Activated naive CD4-positive, alpha-beta T cell treated with anti-CD3 and anti-CD28 coated beads, Interleukin-2, amount 50 U/mL, for 72 hours (primary cell): Measurements from ENCODE around the gene GAK. TPM values are rescaled to one million over a fixed set of nuclear protein-coding genes. Genes with fewer than 3 reads are reported as not detected.

Experiments used
- ATAC-seq, 2 donors: fragments of 150-1000 bp; cut with Tn5 transposase; 2 replicates each; pipeline ENCODE4 v1.10.0; 2021; ENCODE audit warnings: mild to moderate bottlenecking in 2 of 2, moderate library complexity in 2 of 2
- DNase-seq, 2 donors: peaks; one replicate each; pipeline ENCODE4 v3.0.0; 2021 to 2022; ENCODE audit warnings: low spot score in 2 of 2
- H3K27ac Mint-ChIP-seq, 2 donors: one replicate each; pipeline ENCODE4 v1.8.0; 2022; ENCODE audit warnings: mild to moderate bottlenecking in 2 of 2, mixed read lengths in 2 of 2
- H3K36me3 Mint-ChIP-seq, 2 donors: one replicate each; pipeline ENCODE4 v1.8.0; 2022; ENCODE audit warnings: mixed read lengths in 2 of 2
- H3K9me3 Mint-ChIP-seq, 2 donors: one replicate each; pipeline ENCODE4 v1.8.0; 2022; ENCODE audit warnings: mixed read lengths in 2 of 2
- total RNA-seq, 2 donors: library from RNA; stranded (reverse); gene quantifications; one replicate each; pipeline ENCODE4 v1.2.3, GENCODE V29; 2022

The GAK gene
- total RNA-seq, 2 donors from 2014 or later: 124 to 171 TPM

GRCh38 chr4:880684-881405 is 51.3 kb downstream of the GAK start:
- H3K27ac Mint-ChIP-seq: peak overlapping the region; percentile 89 to 99
- ATAC-seq (no peak), DNase-seq (no peak)
- peaks cover 9 to 24% of the 10 kb centered on the region in 2 donors for H3K36me3 Mint-ChIP-seq
- no peaks in the 10 kb centered on the region for H3K9me3 Mint-ChIP-seq

- peaks cover 17 to 24% of the 10 kb centered on the region in 2 donors for H3K36me3 Mint-ChIP-seq
- ATAC-seq: peak; percentile 93
- peak overlapping the region; percentile 89 to 99 for H3K27ac Mint-ChIP-seq
Observed at GRCh38 chr4:879729-880077, 52.4 kb downstream of the GAK start.

GRCh38 chr4:878796-879728 is 53.1 kb downstream of the GAK start:
- peak overlapping the region; percentile 89 to 99 for H3K27ac Mint-ChIP-seq
- H3K9me3 Mint-ChIP-seq: no peaks in the 10 kb centered on the region
- DNase-seq (peak in 1 of 2 donors; percentile 22), ATAC-seq (peak; percentile 63 to 70)
- peaks cover 20 to 24% of the 10 kb centered on the region in 2 donors for H3K36me3 Mint-ChIP-seq

More at GRCh38 chr4:879729-880077, 52.4 kb downstream of the GAK start:
- H3K9me3 Mint-ChIP-seq: no peaks in the 10 kb centered on the region
- DNase-seq: peak; percentile 62 to 82

DNA sequence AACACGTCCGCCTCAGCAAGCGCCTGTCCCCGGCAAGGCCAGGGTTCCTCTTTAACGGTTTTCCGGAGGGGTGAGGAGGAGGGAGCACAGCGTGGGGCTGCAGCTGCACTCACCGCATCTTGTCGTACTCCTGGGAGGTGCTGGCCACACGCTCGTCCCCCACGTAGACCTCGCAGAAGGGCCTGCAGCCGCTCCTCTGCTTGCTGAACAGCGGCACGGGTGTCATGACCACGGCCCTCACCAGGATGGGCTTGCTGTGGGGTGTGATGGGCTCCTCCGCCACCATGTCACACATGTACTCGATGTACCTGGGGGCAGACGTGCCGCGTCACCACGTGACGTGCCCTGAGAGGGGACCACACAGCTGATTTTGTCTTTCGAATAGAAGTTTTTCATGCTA is 54.6 kb downstream of the GAK start:
- Mint-ChIP-seq H3K27ac (peak overlapping the region; percentile 35 to 83), H3K36me3 (peaks cover 24 to 29% of the 10 kb centered on the region in 2 donors), H3K9me3 (no peaks in the 10 kb centered on the region)
- no peak for ATAC-seq
- DNase-seq: no peak

GRCh38 chr4:876780-877179 is 55.3 kb downstream of the GAK start:
- peak overlapping the region; percentile 35 to 83 for H3K27ac Mint-ChIP-seq
- ATAC-seq: no peak
- no peaks in the 10 kb centered on the region for H3K9me3 Mint-ChIP-seq
- no peak for DNase-seq
- peaks cover 24 to 29% of the 10 kb centered on the region in 2 donors for H3K36me3 Mint-ChIP-seq

DNA sequence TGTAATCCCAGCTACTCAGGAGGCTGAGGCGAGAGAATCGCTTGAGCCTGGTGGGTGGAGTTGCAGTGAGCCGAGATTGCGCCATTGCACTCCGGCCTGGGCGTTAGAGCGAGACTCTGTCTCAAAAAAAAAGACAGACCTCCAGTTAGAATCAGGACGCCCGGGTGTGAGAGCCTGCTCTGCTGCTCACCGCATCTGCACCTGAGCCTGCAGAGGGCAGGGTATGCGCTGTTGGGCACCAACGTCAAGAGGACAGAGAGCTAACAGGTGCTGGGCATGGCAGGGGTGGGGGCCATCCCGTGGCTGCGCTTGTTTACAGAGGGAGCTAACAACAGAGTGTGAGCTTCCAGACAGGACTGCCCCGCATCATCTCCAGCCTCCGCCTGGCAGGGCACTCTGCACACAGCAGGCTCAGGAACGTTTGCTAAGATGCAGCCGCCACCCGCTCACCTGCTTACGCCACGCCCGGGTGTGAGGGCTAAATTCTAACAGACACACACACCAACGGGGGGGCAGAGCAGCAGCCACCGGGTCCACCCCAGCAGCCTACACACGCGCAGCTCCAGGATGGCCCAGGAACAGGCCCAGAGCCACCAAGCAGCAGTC is 56.2 kb downstream of the GAK start:
- DNase-seq: no peak
- no peaks in the 10 kb centered on the region for H3K9me3 Mint-ChIP-seq
- ATAC-seq: no peak
- peaks cover 24 to 29% of the 10 kb centered on the region in 2 donors for H3K36me3 Mint-ChIP-seq
- H3K27ac Mint-ChIP-seq: peak overlapping the region in 1 of 2 donors; percentile 26

DNA sequence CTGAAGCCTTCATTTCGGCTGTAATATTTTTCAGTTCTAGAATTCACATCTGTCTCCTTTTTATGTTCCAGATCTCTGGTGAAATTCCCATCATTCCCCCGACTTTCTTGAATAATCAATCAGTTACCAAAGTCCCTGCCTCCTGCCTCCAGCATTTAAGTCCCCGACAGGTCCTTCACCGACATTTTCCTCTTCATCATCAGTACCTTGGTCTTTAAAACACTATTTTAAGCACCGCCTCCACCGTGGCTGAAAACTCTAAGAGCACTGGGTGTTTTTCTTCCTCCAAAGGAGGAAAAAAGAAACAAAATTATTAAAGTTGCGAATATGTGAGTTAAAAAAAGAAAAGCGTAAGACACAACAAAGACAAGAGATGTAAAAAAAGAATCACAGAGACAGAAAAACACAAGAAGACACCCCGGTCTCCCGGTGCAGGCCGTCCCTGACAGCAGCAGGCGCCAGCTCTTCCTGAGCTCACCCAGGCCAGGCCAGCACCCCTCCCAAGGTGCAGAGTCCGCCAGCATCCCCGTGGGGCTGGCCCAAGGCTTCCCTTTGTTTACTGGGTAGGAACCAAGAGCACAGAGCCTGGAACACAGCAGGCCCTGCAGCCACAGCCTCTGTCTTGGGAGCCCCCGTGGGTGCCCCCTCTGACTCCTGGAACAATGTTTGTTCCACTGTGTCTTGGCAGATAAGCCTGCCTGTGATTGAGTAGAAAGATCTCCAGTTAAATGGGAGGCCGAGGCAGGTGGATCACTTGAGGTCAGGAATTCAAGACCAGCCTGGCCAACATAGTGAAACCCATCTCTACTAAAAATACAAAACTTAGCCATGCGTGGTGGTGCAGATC is 56.9 kb downstream of the GAK start:
- H3K9me3 Mint-ChIP-seq: no peaks in the 10 kb centered on the region
- ATAC-seq (no peak), DNase-seq (no peak)
- H3K36me3 Mint-ChIP-seq: peaks cover 26 to 34% of the 10 kb centered on the region in 2 donors
- peak overlapping the region in 1 of 2 donors; percentile 47 for H3K27ac Mint-ChIP-seq

GRCh38 chr4:874056-874455 is 58.1 kb downstream of the GAK start:
- Mint-ChIP-seq H3K27ac (peak overlapping the region; percentile 37 to 69), H3K9me3 (no peaks in the 10 kb centered on the region), H3K36me3 (peaks cover 29 to 43% of the 10 kb centered on the region in 2 donors)
- DNase-seq (no peak), ATAC-seq (no peak)

- no peak for DNase-seq
- H3K9me3 Mint-ChIP-seq: no peaks in the 10 kb centered on the region
- no peak for ATAC-seq
- peaks cover 19 to 41% of the 10 kb centered on the region in 2 donors for H3K36me3 Mint-ChIP-seq
- peak overlapping the region in 1 of 2 donors; percentile 72 for H3K27ac Mint-ChIP-seq
Observed at GRCh38 chr4:872241-872981, 59.7 kb downstream of the GAK start.

GRCh38 chr4:871484-871883 is 60.6 kb downstream of the GAK start:
- no peak for ATAC-seq

GRCh38 chr4:870951-871350 is 61.2 kb downstream of the GAK start:
- DNase-seq (no peak), ATAC-seq (no peak)
- Mint-ChIP-seq H3K9me3 (no peaks in the 10 kb centered on the region), H3K27ac (no peak overlapping the region), H3K36me3 (peaks cover 13 to 37% of the 10 kb centered on the region in 2 donors)

More at GRCh38 chr4:871484-871883, 60.6 kb downstream of the GAK start:
- peak overlapping the region in 1 of 2 donors; percentile 74 for H3K27ac Mint-ChIP-seq
- DNase-seq: no peak
- peaks cover 13 to 37% of the 10 kb centered on the region in 2 donors for H3K36me3 Mint-ChIP-seq
- H3K9me3 Mint-ChIP-seq: no peaks in the 10 kb centered on the region

DNA sequence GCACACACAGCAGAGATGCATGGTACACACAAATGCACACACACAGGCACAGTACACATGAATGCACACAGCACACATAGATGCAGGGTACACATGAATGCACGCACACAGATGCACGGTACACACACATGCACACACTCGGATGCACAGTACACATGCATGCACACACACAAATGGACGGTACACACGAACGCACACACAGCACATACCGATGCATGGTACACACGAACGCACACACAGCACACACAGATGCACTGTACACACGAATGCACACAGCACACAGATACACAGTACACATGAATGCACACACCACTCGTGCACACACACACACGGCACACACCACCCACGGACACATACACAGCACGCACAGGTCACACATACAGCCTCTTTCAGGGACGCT is 62.3 kb downstream of the GAK start:
- no peak for ATAC-seq
- Mint-ChIP-seq H3K9me3 (no peaks in the 10 kb centered on the region), H3K27ac (peak overlapping the region; percentile 23 to 72), H3K36me3 (peaks cover 13 to 30% of the 10 kb centered on the region in 2 donors)
- no peak for DNase-seq

DNA sequence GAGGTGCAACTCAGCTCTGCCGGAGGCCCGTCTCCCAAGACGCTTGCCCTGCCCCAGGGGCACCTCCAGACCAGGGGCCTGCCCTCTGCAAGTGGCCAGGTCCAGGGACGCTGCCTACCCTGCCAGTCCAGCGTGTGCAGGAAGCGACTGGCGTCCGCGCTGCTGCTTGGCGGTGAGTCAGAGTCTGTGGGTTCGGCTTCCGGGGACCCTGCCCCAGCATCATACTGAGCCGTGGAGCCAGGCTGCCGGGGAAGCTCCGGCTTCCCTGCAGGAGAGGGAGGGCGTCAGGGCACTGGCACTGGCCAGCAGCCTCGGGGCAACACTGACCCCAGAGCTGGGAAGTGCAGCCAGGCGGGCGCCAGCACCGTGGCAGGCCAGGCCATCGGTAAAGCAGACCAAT is 63.7 kb downstream of the GAK start:
- ATAC-seq (no peak), DNase-seq (no peak)
- Mint-ChIP-seq H3K27ac (no peak overlapping the region), H3K36me3 (peaks cover 13 to 20% of the 10 kb centered on the region in 2 donors), H3K9me3 (no peaks in the 10 kb centered on the region)

GRCh38 chr4:867526-868250 is 64.4 kb downstream of the GAK start:
- peaks cover 19 to 25% of the 10 kb centered on the region in 2 donors for H3K36me3 Mint-ChIP-seq
- no peak overlapping the region for H3K27ac Mint-ChIP-seq
- DNase-seq: no peak
- ATAC-seq: no peak
- H3K9me3 Mint-ChIP-seq: no peaks in the 10 kb centered on the region
